ENCODE data around the gene IL5. TPM values are rescaled to one million over a fixed set of nuclear protein-coding genes. Genes with fewer than 3 reads are reported as not detected.
"Not testable (repeated sequence)": the region's sequence is repeated elsewhere in the genome, so short reads cannot be mapped to it uniquely, and the experiment has no call there.

The IL5 gene
- total RNA-seq, 1 experiment from 2014 or later = not detected

- Histone ChIP-seq H4K20me1 (ENCODE audit: low read length) (no peaks in the 10 kb centered on the region), H3K27ac (ENCODE audit: low read length) (no peak overlapping the region), H3K4me3 (ENCODE audit: low read length) (no peak overlapping the region), H2AFZ (ENCODE audit: low read length) (no peak overlapping the region), H3K9me3 (ENCODE audit: low read length) (no peaks in the 10 kb centered on the region), H3K27me3 (ENCODE audit: low read length) (no peaks in the 10 kb centered on the region), H3K36me3 (ENCODE audit: low read depth, low read length) (no peaks in the 10 kb centered on the region), H3K79me2 (ENCODE audit: low read length) (no peaks in the 10 kb centered on the region), H3K9ac (ENCODE audit: low read length) (no peak overlapping the region), H3K4me1 (ENCODE audit: insufficient read depth, low read length) (no peaks in the 10 kb centered on the region), H3K9me2 (replicated peaks; ENCODE audit: low read length) (no peaks in the 10 kb centered on the region), H3F3A (ENCODE audit: low read length, unreplicated experiment) (no peaks in the 10 kb centered on the region), H3K4me2 (ENCODE audit: low read length) (no peak overlapping the region)
- POLR2A ChIA-PET (ENCODE audit: unreplicated experiment) = no interaction called here
- no TSS peak for BruUV-seq (replicated peaks)
- intact Hi-C loops (cut with micrococcal nuclease) = no loop called here
- TF ChIP-seq EZH2 (IDR thresholded peaks at IDR 0.05; ENCODE audit: low read length, unreplicated experiment) (no peak), CTCF (conservative IDR thresholded peaks at IDR 0.05; ENCODE audit: low read depth, low read length) (no peak), EZH2phosphoT487 (IDR thresholded peaks at IDR 0.05; ENCODE audit: borderline replicate concordance, low read length) (no peak)
- DNase-seq (no peak), ATAC-seq (no peak)
- CTCF ChIA-PET = no interaction called here
These were observed 32.8 kb upstream of the IL5 start for GRCh38 chr5:132576123-132576522.

GRCh38 chr5:132566657-132567056 lies 23.3 kb upstream of the IL5 start:
- H3K36me3 ChIP-seq (ENCODE audit: low read depth, low read length) = no peaks in the 10 kb centered on the region

GRCh38 chr5:132564555-132564954 lies 21.2 kb upstream of the IL5 start:
- DNase-seq; intact Hi-C loops (cut with micrococcal nuclease); BruUV-seq (replicated peaks); H3K36me3 ChIP-seq (ENCODE audit: low read depth, low read length); H3K9me2 ChIP-seq (replicated peaks; ENCODE audit: low read length); H3K27me3 ChIP-seq (ENCODE audit: low read length); H3K79me2 ChIP-seq (ENCODE audit: low read length); H4K20me1 ChIP-seq (ENCODE audit: low read length); ATAC-seq; H2AFZ ChIP-seq (ENCODE audit: low read length); H3K27ac ChIP-seq (ENCODE audit: low read length); H3K4me2 ChIP-seq (ENCODE audit: low read length); H3F3A ChIP-seq (ENCODE audit: low read length, unreplicated experiment); POLR2A ChIA-PET (ENCODE audit: unreplicated experiment); H3K9me3 ChIP-seq (ENCODE audit: low read length); H3K4me3 ChIP-seq (ENCODE audit: low read length); CTCF ChIA-PET; H3K9ac ChIP-seq (ENCODE audit: low read length): not testable (repeated sequence)
- H3K4me1 ChIP-seq (ENCODE audit: insufficient read depth, low read length) = peaks cover 13% of the 10 kb centered on the region; the same call in 1 of the 2 replicates

More at GRCh38 chr5:132566657-132567056, 23.3 kb upstream of the IL5 start:
- intact Hi-C loops (cut with micrococcal nuclease) = no loop called here
- Histone ChIP-seq H3K4me1 (ENCODE audit: insufficient read depth, low read length) (peaks cover 13% of the 10 kb centered on the region; the same call in 1 of the 2 replicates), H3F3A (ENCODE audit: low read length, unreplicated experiment) (no peaks in the 10 kb centered on the region), H3K9ac (ENCODE audit: low read length) (no peak overlapping the region), H3K4me3 (ENCODE audit: low read length) (no peak overlapping the region), H4K20me1 (ENCODE audit: low read length) (no peaks in the 10 kb centered on the region), H2AFZ (ENCODE audit: low read length) (no peak overlapping the region), H3K27me3 (ENCODE audit: low read length) (no peaks in the 10 kb centered on the region), H3K4me2 (ENCODE audit: low read length) (peak overlapping the region; percentile 2; the same call in 1 of the 2 replicates), H3K79me2 (ENCODE audit: low read length) (no peaks in the 10 kb centered on the region), H3K9me2 (replicated peaks; ENCODE audit: low read length) (no peaks in the 10 kb centered on the region), H3K27ac (ENCODE audit: low read length) (no peak overlapping the region), H3K9me3 (ENCODE audit: low read length) (no peaks in the 10 kb centered on the region)
- ChIA-PET POLR2A (ENCODE audit: unreplicated experiment) (no interaction called here), CTCF (interaction anchor here (0.6 kb wide), 1 partner anchor 31 kb away, joined by 6 read pairs; no protein-coding TSS in a partner anchor)
- no TSS peak for BruUV-seq (replicated peaks)
- no peak for TF ChIP-seq CTCF (conservative IDR thresholded peaks at IDR 0.05; ENCODE audit: low read depth, low read length)
- TF ChIP-seq EZH2phosphoT487 (IDR thresholded peaks at IDR 0.05; ENCODE audit: borderline replicate concordance, low read length) = no peak
- TF ChIP-seq EZH2 (IDR thresholded peaks at IDR 0.05; ENCODE audit: low read length, unreplicated experiment) = no peak
- peak; percentile 38; the same call in 1 of the 2 replicates for ATAC-seq
- DNase-seq = peak; percentile 5
